Measurements from ENCODE around the gene ARID5B.

ARID5B gene

DNA sequence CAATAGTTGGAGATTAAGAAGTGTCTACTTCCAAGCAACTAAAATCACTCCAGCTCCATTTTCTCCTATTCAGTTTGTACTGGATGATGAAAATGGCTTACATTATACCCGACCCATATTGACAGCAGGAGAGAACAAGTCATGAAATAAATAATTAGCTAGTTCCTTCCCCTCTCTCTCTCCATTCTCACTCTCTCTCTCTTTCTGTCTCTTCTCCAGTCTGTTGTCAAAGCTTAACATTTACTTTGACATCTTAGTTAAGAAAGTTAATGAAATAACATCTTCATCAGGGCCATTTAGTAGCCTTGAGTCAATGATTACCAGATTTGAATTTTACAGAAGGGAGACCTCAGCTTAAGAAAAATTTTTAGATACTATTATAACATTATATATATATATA, 138.5 kb downstream of the ARID5B start:
- TF ChIP-seq, protein P1, sequence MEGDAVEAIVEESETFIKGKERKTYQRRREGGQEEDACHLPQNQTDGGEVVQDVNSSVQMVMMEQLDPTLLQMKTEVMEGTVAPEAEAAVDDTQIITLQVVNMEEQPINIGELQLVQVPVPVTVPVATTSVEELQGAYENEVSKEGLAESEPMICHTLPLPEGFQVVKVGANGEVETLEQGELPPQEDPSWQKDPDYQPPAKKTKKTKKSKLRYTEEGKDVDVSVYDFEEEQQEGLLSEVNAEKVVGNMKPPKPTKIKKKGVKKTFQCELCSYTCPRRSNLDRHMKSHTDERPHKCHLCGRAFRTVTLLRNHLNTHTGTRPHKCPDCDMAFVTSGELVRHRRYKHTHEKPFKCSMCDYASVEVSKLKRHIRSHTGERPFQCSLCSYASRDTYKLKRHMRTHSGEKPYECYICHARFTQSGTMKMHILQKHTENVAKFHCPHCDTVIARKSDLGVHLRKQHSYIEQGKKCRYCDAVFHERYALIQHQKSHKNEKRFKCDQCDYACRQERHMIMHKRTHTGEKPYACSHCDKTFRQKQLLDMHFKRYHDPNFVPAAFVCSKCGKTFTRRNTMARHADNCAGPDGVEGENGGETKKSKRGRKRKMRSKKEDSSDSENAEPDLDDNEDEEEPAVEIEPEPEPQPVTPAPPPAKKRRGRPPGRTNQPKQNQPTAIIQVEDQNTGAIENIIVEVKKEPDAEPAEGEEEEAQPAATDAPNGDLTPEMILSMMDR (conservative IDR thresholded peaks at IDR 0.05; ENCODE audit: low read depth): no peak
- DNase-seq (ENCODE audit: low spot score): no peak
- POLR2A ChIA-PET (ENCODE audit: low non-redundant PET): no interaction called here
- H3K27ac ChIP-seq: no peak overlapping the region
- CTCF ChIA-PET: interaction anchor here (1.8 kb wide), 1 partner anchor 205 kb away, joined by 6 read pairs; no protein-coding TSS in a partner anchor

DNA sequence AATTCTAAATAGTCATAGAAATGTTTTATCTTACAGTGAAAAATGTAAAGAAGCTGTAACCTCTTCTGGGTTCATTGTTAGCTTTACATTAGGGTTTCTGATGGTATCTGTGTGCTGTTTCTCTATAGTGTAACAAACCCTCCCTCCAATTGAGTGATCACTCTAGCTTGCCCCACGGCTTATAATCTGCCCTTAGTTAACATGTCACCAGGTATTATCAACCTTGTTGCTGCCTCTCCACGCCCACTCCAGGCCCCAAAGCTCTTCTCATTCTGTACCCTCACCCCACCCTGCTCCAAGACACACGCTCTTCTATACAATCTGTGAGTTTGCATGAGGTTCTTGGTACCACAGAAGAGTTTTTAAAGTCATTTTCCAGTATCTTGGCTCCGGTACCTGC, 139.4 kb downstream of the ARID5B start:
- POLR2A ChIA-PET (ENCODE audit: low non-redundant PET): no interaction called here
- TF ChIP-seq, protein P1 (conservative IDR thresholded peaks at IDR 0.05; ENCODE audit: low read depth): no peak
- no peak overlapping the region for H3K27ac ChIP-seq
- no peak for DNase-seq (ENCODE audit: low spot score)
- CTCF ChIA-PET: interaction anchor here (0.7 to 1.8 kb wide), 2 partner anchors 204 to 207 kb away, joined by 3 to 6 read pairs; no protein-coding TSS in a partner anchor

DNA sequence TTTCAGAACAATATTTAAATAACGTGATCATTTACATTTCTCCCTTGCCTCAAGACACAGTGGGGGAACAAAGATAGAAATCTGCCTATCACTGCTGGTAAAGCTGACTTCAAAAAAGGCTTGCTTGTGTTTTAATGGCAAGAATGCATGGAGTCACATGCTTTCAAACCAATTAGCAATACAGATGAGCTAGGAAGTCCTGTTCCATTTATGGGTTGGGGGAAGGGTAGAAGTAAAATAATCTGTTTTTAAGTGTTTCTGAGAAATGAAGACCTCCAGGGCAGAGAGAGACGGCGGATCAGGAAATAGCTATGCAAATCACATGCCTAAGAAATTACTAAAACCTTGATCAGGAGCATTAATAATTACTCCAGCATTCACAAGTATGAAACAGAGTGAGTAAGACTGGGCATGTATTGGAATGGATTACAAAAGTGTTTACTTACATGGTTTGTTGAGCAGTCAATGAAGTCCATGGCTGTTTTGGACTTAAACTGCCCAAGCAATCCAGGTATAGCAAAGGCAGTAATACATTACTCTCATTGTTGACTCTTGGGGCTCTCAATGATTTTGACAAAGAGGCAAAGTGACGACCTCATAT, 142.0 kb downstream of the ARID5B start:
- H3K27ac ChIP-seq: no peak overlapping the region
- ChIA-PET POLR2A (ENCODE audit: low non-redundant PET) (interaction anchor here (0.5 kb wide), 1 partner anchor 141 kb away, joined by 3 read pairs; no protein-coding TSS in a partner anchor), CTCF (no interaction called here)
- TF ChIP-seq, protein P1 (conservative IDR thresholded peaks at IDR 0.05; ENCODE audit: low read depth): no peak
- DNase-seq (ENCODE audit: low spot score): peak; percentile 33

DNA sequence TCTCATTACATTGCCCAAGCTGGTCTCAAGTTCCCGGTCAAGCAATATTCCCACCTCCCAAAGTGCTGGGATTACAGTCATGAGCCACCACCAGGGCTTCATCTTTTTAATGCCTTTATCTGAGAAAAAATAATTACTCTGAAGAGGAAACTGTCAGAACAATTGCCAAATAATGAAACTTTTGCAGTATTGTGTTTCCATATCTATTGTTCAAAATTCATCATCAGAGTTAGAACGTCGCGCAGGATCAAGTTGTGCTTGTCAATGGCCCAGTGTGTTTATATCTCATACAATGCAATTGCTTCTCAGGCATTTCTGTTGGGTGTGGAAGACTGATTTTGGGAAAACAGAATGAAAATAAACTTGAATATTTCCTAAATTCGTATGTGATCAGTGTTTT, 143.1 kb downstream of the ARID5B start:
- H3K27ac ChIP-seq: no peak overlapping the region
- CTCF ChIA-PET: no interaction called here
- DNase-seq (ENCODE audit: low spot score): no peak
- TF ChIP-seq, protein P1 (conservative IDR thresholded peaks at IDR 0.05; ENCODE audit: low read depth): no peak
- POLR2A ChIA-PET (ENCODE audit: low non-redundant PET): no interaction called here

DNA sequence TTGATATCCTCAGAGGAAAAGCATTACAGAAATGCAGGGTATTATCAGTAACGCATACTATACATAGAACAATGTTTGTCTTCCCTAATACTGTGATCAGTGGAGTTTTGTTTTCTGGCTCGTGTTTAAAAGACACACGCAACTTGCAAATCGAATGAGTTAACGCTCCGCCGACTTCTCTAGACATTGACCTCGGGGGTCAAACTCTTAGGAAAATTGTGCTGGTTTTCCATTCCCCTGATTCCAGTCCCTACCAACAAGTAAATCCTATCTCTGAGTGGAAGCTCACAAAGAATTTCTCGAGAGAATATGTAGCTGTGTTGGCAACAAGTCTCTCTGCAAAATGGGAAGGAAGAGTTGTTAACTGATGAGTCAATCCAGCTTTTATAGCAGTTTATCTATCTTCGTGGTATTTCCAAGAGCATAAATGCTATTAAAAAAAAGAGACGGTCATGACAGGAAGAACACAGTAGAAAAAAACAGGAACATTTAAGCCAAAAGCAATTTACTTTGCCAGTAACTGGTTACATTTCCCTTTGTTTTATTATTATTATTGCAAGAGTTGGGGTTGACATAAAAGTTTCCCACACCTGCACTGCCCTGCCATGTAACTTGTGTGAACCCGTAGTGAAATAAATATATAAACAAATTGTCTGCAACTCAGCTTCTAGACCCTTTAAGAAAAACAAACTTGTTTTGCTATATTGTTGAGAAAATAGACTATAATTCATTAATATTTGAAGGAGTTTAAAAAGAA, 144.4 kb downstream of the ARID5B start:
- CTCF ChIA-PET: interaction anchor here (0.7 kb wide), 1 partner anchor 50 kb away, joined by 6 read pairs; no protein-coding TSS in a partner anchor
- H3K27ac ChIP-seq: peak overlapping the region; percentile 77
- POLR2A ChIA-PET (ENCODE audit: low non-redundant PET): no interaction called here
- TF ChIP-seq, protein P1 (conservative IDR thresholded peaks at IDR 0.05; ENCODE audit: low read depth): no peak
- DNase-seq (ENCODE audit: low spot score): no peak

DNA sequence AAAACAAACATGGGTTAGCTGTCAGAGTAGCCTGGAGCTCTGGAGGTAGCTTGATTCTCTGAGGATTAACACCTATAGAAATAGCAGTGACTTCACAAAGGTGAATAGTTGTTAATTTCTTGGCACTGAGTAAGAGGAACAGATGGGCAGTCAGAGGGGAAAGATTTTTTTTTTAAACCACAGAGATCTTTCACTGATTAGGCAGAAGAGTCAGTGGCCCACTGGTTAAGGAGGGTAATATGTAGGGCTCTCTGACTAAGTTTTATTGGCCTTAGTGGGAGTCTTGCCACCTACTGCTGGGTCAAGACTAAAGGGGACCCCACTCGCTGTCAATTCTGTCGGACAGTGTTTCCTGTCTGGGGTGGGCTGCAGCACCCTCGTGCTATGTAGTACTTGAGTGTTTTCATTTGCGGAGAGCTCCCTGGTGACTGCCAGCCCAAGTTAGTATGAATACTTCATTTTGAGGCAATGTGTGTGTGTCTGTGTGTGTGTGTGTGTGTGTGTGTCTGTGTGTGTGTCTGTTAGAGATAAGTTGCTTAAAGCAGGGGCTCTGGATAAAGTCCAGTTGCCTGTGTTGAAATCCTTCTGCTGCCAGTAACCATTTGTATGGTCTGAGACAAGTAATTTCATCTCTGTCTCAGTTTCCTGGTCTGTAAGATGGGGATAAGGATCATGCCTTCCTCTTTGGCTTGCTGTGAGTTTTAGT, 145.2 kb downstream of the ARID5B start:
- CTCF ChIA-PET: interaction anchor here (0.7 kb wide), 1 partner anchor 1100 kb away, joined by 4 read pairs; no protein-coding TSS in a partner anchor
- H3K27ac ChIP-seq: peak overlapping the region; percentile 68
- TF ChIP-seq, protein P1 (conservative IDR thresholded peaks at IDR 0.05; ENCODE audit: low read depth): no peak
- DNase-seq (ENCODE audit: low spot score): peak; percentile 17
- POLR2A ChIA-PET (ENCODE audit: low non-redundant PET): no interaction called here
